Measurements from ENCODE around the gene NRXN3.

Gene NRXN3

GRCh38 chr14:78327426-78328221, 157.5 kb downstream of the NRXN3 start:
- DNase-seq, result no peak

DNA sequence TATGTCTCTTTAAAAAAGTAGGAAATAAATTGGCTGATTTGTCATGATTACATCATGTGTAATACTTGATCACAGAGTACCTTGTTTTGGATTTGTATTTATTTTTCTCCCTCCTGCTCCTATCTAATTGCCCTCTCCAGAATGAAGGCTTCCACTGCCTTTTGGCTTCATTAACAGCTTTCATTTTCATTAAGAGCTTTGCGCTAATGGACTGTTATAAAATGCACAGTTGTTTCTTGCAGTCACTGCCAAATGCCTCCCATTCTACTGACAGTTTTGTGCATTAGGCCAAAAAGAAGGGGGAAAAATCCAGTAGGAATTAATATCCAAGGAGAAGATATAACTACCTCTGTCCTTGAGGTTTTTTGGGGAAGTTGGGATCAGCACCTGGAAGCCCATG, 159.2 kb downstream of the NRXN3 start:
- DNase-seq, result no peak

DNA sequence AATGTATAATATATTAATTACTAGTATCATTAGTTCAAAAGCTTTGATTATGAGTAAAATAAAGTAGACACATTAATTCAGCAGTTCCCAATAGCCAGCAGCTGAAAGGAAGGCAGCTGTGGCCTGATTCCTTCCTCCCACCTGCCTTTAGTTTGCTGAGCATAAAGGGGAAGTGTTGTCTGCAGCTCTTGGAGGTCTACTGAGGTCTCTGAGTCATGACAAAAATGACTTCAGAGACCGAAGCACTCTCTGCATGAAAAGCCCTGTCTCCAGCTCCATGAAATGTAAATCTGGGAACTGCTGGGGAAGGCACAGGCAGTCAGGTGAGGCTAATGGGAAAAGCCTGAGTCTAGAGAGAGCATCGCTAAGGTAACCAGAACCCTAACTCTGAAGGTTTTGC, 165.4 kb downstream of the NRXN3 start:
- DNase-seq, result no peak

- no peak for DNase-seq
Measured at GRCh38 chr14:78340250-78340649, 170.1 kb downstream of the NRXN3 start.

GRCh38 chr14:78341827-78342389, 171.7 kb downstream of the NRXN3 start:
- no peak for DNase-seq

GRCh38 chr14:78342879-78343278, 172.7 kb downstream of the NRXN3 start:
- no peak for DNase-seq

DNA sequence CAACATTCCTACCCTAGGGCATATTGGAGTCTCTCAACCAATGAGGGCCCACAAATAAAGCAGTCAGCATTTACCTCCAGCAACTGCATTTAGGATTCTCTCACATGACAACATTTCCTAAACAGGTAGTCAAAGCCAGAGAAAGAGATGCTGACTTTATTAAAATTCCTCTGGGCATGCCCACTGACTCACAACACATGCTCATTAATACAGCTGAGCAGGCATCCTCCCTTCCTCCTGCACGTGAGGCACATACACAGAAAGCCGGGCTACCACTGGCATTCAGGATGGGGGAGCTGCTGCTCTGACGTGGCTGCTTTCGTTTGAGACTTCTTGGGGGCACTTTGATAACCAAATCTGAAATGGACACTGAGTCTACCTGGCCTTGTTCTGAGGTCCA, 174.1 kb downstream of the NRXN3 start:
- DNase-seq, result no peak

DNA sequence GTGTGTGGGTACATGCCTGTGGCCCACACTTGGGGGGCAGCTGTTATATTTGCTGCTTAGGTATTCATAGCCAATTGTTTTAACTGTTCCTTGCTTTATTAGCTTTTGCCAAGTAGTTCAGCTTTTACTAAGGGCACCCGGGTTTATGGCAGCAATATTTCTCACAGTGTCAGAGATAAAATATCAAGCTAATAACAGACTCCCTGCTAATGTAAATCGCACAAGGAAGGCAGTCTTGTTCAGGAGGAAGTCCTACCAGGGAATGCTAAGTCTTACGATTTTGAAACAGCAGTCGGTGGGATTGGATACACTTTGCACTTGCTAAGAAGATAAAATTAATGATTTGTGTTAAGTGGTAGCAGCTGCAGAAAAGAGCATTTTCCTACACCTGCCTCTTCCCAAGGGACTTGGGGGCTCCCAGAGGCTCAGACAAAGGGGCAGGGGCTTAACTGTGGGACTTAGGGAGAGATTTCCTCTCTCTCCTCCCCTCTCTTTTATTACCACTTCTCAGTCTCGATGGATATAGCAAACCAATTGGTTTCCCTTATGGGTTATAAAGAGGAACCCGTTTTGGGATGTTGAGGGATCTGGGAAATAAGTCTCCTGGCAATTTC, 175.1 kb downstream of the NRXN3 start:
- no peak for DNase-seq

GRCh38 chr14:78346747-78347146, 176.6 kb downstream of the NRXN3 start:
- no peak for DNase-seq

- DNase-seq, result no peak
Measured at GRCh38 chr14:78355109-78355508, 184.9 kb downstream of the NRXN3 start.

GRCh38 chr14:78356391-78356790, 186.2 kb downstream of the NRXN3 start:
- DNase-seq, result no peak

DNA sequence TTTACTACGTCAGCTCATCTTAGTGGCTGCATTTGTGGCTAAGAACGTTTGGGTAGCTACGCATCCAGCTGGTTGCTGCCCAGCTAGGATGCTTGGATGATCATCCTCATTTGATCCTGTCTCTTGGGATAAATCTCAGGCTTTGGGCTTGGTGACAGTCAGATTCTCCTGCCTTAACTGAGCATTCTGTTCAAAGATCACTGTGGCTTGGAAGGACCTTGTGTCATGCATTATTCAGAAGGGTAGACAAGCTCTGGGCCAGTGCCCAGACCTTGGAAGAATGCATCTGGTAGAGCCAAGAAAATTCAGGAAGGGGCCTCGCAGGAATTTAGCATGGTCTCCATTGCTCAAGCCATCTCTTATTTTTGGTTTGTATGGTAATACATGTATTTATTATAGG, 188.4 kb downstream of the NRXN3 start:
- no peak for DNase-seq

- DNase-seq, result no peak
Measured at GRCh38 chr14:78359581-78359980, 189.4 kb downstream of the NRXN3 start.

- no peak for DNase-seq
Measured at GRCh38 chr14:78363008-78363407, 192.8 kb downstream of the NRXN3 start.

DNA sequence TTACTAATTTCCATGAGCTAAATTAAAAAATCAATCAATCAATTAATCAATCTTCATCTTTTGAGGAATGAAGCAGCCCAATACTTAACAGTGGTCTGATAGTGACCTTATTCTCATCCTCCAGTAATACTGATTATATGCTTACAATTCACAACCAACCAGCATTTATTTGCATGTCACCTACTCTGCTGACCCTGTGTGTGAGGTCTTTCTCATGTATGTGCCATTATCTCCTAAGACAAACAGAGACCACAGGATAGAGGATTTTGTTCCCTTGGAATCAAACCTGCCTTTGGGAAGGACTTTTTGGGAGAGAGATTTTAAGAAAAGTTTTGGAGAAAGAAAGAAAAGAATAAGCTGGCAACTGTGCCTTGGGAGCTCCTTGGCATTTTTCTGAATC, 197.2 kb downstream of the NRXN3 start:
- no peak for DNase-seq

- DNase-seq, result no peak
Measured at GRCh38 chr14:78383060-78383459, 212.9 kb downstream of the NRXN3 start.

- no peak for DNase-seq
Measured at GRCh38 chr14:78398216-78398615, 228.0 kb downstream of the NRXN3 start.

DNA sequence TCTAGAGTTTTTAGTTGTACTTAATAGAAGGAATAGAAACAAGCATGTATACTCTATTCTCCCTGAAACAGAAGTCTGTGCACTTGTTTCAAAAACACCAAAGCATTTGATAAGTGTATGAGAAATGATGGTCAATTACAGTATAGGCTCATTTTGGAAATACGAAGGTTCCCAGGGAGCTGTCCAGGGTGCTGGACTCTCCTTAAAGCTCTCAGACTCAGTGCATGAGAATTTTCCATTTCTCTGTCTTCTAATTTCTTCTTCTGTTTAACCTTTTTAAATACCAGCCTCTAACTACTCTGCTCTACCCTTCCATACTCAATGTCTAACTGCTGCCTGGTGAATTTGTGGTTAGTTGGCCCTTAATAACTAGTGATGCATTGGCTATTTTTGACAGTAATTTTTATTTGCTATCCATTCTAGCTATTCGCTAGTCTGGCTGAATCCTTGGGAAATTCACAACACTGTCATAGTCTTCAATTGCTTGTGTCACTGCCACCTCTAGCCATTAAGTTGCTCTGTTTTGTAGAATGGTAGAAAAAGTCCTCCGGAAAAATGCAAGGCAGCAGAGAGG, 229.2 kb downstream of the NRXN3 start:
- no peak for DNase-seq

DNA sequence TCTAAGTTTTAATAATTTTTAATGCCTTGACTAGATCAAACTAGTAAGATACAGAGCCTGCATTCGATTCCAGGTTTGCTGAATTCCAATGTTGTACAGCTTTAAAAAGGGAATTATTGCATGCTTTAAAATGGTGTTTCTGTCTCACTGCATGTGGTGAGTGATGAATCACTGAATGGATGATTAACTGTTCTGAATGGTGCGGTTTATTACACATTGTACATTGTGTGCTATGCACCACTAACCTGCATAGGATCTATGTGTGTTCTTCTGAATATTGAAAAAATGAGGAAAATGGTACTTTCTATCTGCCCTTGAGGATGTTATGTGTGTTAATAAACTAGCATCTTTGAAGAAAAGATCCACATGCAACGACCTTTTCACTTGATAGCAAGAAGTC, 231.7 kb downstream of the NRXN3 start:
- no peak for DNase-seq

DNA sequence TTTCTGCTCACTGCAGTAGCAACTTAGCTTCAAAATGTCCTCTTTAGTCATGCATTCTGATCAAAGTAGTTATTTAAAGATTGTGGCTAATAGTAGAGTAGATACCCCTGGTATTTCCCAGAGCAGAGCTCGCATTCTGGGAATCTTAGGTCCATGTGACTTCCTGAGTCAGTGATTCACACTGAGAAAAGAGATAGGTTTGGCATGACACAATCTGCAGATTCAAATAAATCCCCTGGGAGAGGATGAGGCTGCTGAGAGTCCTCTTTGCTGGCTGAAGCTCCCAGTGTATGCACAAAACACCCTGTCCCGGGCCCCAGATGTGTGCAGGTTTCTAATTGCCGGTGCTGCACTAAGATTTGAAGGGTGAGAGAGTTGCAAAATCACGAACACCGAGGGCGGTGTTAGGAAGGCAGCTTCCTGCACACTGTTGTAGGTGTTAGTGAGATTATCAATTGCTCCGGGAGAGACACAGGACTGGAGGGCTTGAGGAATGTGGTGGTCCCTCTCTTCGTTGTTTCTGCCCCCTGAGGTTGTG, 233.2 kb downstream of the NRXN3 start:
- DNase-seq, result no peak

GRCh38 chr14:78405079-78405856, 235.1 kb downstream of the NRXN3 start:
- DNase-seq, result no peak

GRCh38 chr14:78412475-78412874, 242.3 kb downstream of the NRXN3 start:
- DNase-seq, result no peak

DNA sequence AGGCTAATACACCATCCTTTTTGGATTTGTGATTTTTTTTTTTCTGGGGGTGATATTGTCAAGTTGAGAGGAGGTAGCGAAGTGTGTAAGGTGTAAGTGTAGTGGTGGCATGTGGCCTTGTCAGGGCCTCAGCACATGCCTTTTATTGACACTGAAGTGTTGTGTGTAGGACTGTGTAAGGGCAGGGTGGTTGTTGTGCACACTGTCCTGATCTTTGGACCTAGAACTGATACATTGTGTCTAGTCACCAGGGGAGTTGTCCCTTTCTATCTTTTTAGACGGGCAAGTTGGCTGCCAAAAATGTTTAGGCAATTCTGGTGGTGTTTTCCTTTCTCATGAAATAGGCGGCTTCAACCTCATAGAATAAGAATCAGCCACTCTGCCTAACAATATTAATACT, 244.0 kb downstream of the NRXN3 start:
- no peak for DNase-seq
